ENCODE measurements around the gene ELP4. TPM values are rescaled to one million over a fixed set of nuclear protein-coding genes. Genes with fewer than 3 reads are reported as not detected.

The ELP4 gene
- total RNA-seq, 1 experiment from 2014 or later, result 21.4 TPM

GRCh38 chr11:31487848-31488247 is 21.7 kb upstream of the ELP4 start:
- BruUV-seq (replicated peaks), result no TSS peak
- ChIA-PET CTCF (interaction anchor here (0.9 to 1.0 kb wide), 2 partner anchors 383 to 470 kb away, joined by 3 to 7 read pairs; no protein-coding TSS in a partner anchor), POLR2A (no interaction called here), RAD21 (ENCODE audit: low non-redundant PET in 1 of 2, low total read pairs in 2 of 2, uncharacterized antibody in 2 of 2, unreplicated experiment in 2 of 2) (no interaction called here)
- ATAC-seq (peak; percentile 55), DNase-seq (ENCODE audit: low read depth, low spot score) (peak; percentile 44)
- Histone ChIP-seq H3K9me3 (ENCODE audit: control insufficient read depth in 1 of 2, insufficient read depth in 1 of 2, low read depth in 1 of 2, low read length in 2 of 2) (no peaks in the 10 kb centered on the region), H3K27me3 (ENCODE audit: insufficient read depth, low read length) (no peaks in the 10 kb centered on the region), H3K27ac (ENCODE audit: low read depth, low read length) (no peak overlapping the region), H2AFZ (ENCODE audit: low read depth, low read length, poor library complexity, severe bottlenecking) (no peak overlapping the region), H3K79me2 (ENCODE audit: insufficient read depth, low read length) (peaks cover 86% of the 10 kb centered on the region), H3K9ac (ENCODE audit: low read length) (no peak overlapping the region), H3K4me2 (ENCODE audit: low read length) (no peak overlapping the region), H4K20me1 (ENCODE audit: insufficient read depth) (peaks cover 15% of the 10 kb centered on the region; the same call in 1 of the 2 replicates), H3K36me3 (ENCODE audit: control insufficient read depth in 1 of 2, insufficient read depth in 2 of 2, low read length in 2 of 2) (no peaks in the 10 kb centered on the region), H3K4me1 (ENCODE audit: control insufficient read depth in 1 of 2, insufficient read depth in 2 of 2, low read length in 2 of 2) (no peaks in the 10 kb centered on the region), H3K4me3 (replicated peaks in 1 of 2; ENCODE audit: low read depth in 1 of 2, low read length in 2 of 2) (no peak overlapping the region), H3K9me2 (ENCODE audit: insufficient read depth) (no peaks in the 10 kb centered on the region)
- no peak for TF ChIP-seq POLR2A (IDR thresholded peaks at IDR 0.05; ENCODE audit: borderline replicate concordance, extremely low read depth, insufficient read depth, insufficient read length)
- peak; percentile 39 to 63 (median 40); a peak in 5 of 6 replicates for TF ChIP-seq CTCF (IDR thresholded peaks at IDR 0.05 in 2 of 3, conservative IDR thresholded peaks at IDR 0.05 in 1 of 3; ENCODE audit: borderline replicate concordance in 1 of 3, insufficient read depth in 1 of 3, low read depth in 2 of 3, low read length in 2 of 3)
- TF ChIP-seq RAD21 (IDR thresholded peaks at IDR 0.05; ENCODE audit: low read depth), result peak; percentile 58
- intact Hi-C loops (cut with micrococcal nuclease), result loop anchor here (1.0 to 10.0 kb wide), 3 partner anchors 243 to 469 kb away; no protein-coding TSS in a partner anchor

- H3K27ac ChIP-seq (ENCODE audit: low read depth, low read length), result no peak overlapping the region
- DNase-seq (ENCODE audit: low read depth, low spot score) (no peak), ATAC-seq (no peak)
- H3K9me3 ChIP-seq (ENCODE audit: control insufficient read depth in 1 of 2, insufficient read depth in 1 of 2, low read depth in 1 of 2, low read length in 2 of 2), result no peaks in the 10 kb centered on the region
- no peak overlapping the region for H3K9ac ChIP-seq (ENCODE audit: low read length)
- ChIA-PET RAD21 (ENCODE audit: low non-redundant PET in 1 of 2, low total read pairs in 2 of 2, uncharacterized antibody in 2 of 2, unreplicated experiment in 2 of 2) (no interaction called here), POLR2A (no interaction called here), CTCF (no interaction called here)
- H3K4me3 ChIP-seq (replicated peaks in 1 of 2; ENCODE audit: low read depth in 1 of 2, low read length in 2 of 2), result no peak overlapping the region
- H3K79me2 ChIP-seq (ENCODE audit: insufficient read depth, low read length), result peaks cover 87% of the 10 kb centered on the region
- H3K27me3 ChIP-seq (ENCODE audit: insufficient read depth, low read length), result no peaks in the 10 kb centered on the region
- intact Hi-C loops (cut with micrococcal nuclease), result no loop called here
- no peaks in the 10 kb centered on the region for H3K4me1 ChIP-seq (ENCODE audit: control insufficient read depth in 1 of 2, insufficient read depth in 2 of 2, low read length in 2 of 2)
- BruUV-seq (replicated peaks), result no TSS peak
- peaks cover 11% of the 10 kb centered on the region; the same call in 1 of the 2 replicates for H4K20me1 ChIP-seq (ENCODE audit: insufficient read depth)
- no peaks in the 10 kb centered on the region for H3K9me2 ChIP-seq (ENCODE audit: insufficient read depth)
- H3K36me3 ChIP-seq (ENCODE audit: control insufficient read depth in 1 of 2, insufficient read depth in 2 of 2, low read length in 2 of 2), result no peaks in the 10 kb centered on the region
- H3K4me2 ChIP-seq (ENCODE audit: low read length), result no peak overlapping the region
- H2AFZ ChIP-seq (ENCODE audit: low read depth, low read length, poor library complexity, severe bottlenecking), result no peak overlapping the region
- no peak for TF ChIP-seq YY1 (IDR thresholded peaks at IDR 0.05; ENCODE audit: extremely low read depth, insufficient replicate concordance, low read depth, low read length)
- TF ChIP-seq ZBTB33 (IDR thresholded peaks at IDR 0.05; ENCODE audit: extremely low read depth, insufficient replicate concordance, low read length), result no peak
- TF ChIP-seq ELF1 (IDR thresholded peaks at IDR 0.05; ENCODE audit: borderline replicate concordance, low read depth), result no peak
- no peak for TF ChIP-seq EGR1 (IDR thresholded peaks at IDR 0.05; ENCODE audit: low read depth)
- no peak for TF ChIP-seq EZH2phosphoT487 (IDR thresholded peaks at IDR 0.05; ENCODE audit: borderline replicate concordance)
- TF ChIP-seq TCF7L2 (IDR thresholded peaks at IDR 0.05; ENCODE audit: borderline replicate concordance, extremely low read depth, insufficient read depth, insufficient read length), result no peak
- TF ChIP-seq FOSL1 (IDR thresholded peaks at IDR 0.05; ENCODE audit: low read depth), result no peak
- no peak for TF ChIP-seq ZFX (IDR thresholded peaks at IDR 0.05)
- TF ChIP-seq SIN3A (IDR thresholded peaks at IDR 0.05; ENCODE audit: low read depth), result no peak
- no peak for TF ChIP-seq RAD21 (IDR thresholded peaks at IDR 0.05; ENCODE audit: low read depth)
- no peak for TF ChIP-seq ATF3 (IDR thresholded peaks at IDR 0.05)
- TF ChIP-seq SP1 (IDR thresholded peaks at IDR 0.05; ENCODE audit: low read depth), result no peak
- TF ChIP-seq POLR2AphosphoS5 (IDR thresholded peaks at IDR 0.05; ENCODE audit: low read depth, low read length), result no peak
These were observed 17.1 kb upstream of the ELP4 start for GRCh38 chr11:31492320-31492913.

Measured in HCT116 (cell line).